ENCODE measurements around the gene WNT11.
A peak's percentile ranks its signal among the peaks of the same experiment; 100 is the strongest.

The WNT11 gene

GRCh38 chr11:76237914-76238313, 31.6 kb upstream of the WNT11 start:
- no peak for DNase-seq (ENCODE audit: low spot score)

- DNase-seq (ENCODE audit: low spot score) = no peak
These were observed 30.8 kb upstream of the WNT11 start for GRCh38 chr11:76237000-76237649.

- DNase-seq (ENCODE audit: low spot score) = peak; percentile 23
These were observed 30.0 kb upstream of the WNT11 start for GRCh38 chr11:76236092-76236999.

GRCh38 chr11:76235233-76236091, 29.2 kb upstream of the WNT11 start:
- DNase-seq (ENCODE audit: low spot score) = peak; percentile 86

- DNase-seq (ENCODE audit: low spot score) = peak; percentile 79
These were observed 28.3 kb upstream of the WNT11 start for GRCh38 chr11:76234416-76235232.

GRCh38 chr11:76234021-76234415, 27.7 kb upstream of the WNT11 start:
- peak; percentile 5 for DNase-seq (ENCODE audit: low spot score)

GRCh38 chr11:76233196-76233921, 27.1 kb upstream of the WNT11 start:
- no peak for DNase-seq (ENCODE audit: low spot score)

GRCh38 chr11:76232026-76232665, 25.8 kb upstream of the WNT11 start:
- DNase-seq (ENCODE audit: low spot score) = no peak

GRCh38 chr11:76231121-76231738, 24.9 kb upstream of the WNT11 start:
- no peak for DNase-seq (ENCODE audit: low spot score)

- no peak for DNase-seq (ENCODE audit: low spot score)
These were observed 24.1 kb upstream of the WNT11 start for GRCh38 chr11:76230392-76230791.

GRCh38 chr11:76229690-76230240, 23.5 kb upstream of the WNT11 start:
- DNase-seq (ENCODE audit: low spot score) = no peak

GRCh38 chr11:76228875-76229149, 22.5 kb upstream of the WNT11 start:
- no peak for DNase-seq (ENCODE audit: low spot score)

GRCh38 chr11:76228071-76228874, 22.0 kb upstream of the WNT11 start:
- no peak for DNase-seq (ENCODE audit: low spot score)

- no peak for DNase-seq (ENCODE audit: low spot score)
These were observed 20.3 kb upstream of the WNT11 start for GRCh38 chr11:76226626-76227025.

- DNase-seq (ENCODE audit: low spot score) = no peak
These were observed 18.9 kb upstream of the WNT11 start for GRCh38 chr11:76225122-76225611.

GRCh38 chr11:76224461-76225121, 18.3 kb upstream of the WNT11 start:
- no peak for DNase-seq (ENCODE audit: low spot score)

GRCh38 chr11:76221365-76221764, 15.1 kb upstream of the WNT11 start:
- no peak for DNase-seq (ENCODE audit: low spot score)

- no peak for DNase-seq (ENCODE audit: low spot score)
These were observed 12.9 kb upstream of the WNT11 start for GRCh38 chr11:76219243-76219642.
